Left hindlimb (tissue), 1 donor: ENCODE data around the gene PDHA1.

Experiments
- DNase-seq: peaks from one replicate; pipeline ENCODE4 v3.0.0-alpha.2; 2018

Gene PDHA1

DNA sequence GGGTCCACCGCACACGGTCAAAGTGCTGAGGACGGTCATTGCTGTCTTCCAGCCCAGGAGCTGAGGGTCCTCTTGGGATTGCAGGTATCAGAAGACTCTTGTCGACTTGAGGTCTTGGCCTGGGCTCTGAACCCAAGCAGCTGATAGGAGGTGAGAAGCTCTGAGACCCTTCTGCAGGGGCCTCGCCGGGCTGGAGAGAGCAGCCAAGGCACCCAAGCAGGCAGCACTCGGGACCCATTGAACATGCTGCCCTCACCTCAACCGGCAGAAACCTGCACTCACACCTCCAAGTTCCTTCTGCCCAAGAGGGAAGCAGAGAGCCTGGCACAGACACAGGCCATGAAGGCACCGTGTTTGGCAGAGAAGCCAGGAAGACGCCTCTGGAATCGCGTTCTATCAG, 34.1 kb downstream of the PDHA1 start:
- no peak for DNase-seq

DNA sequence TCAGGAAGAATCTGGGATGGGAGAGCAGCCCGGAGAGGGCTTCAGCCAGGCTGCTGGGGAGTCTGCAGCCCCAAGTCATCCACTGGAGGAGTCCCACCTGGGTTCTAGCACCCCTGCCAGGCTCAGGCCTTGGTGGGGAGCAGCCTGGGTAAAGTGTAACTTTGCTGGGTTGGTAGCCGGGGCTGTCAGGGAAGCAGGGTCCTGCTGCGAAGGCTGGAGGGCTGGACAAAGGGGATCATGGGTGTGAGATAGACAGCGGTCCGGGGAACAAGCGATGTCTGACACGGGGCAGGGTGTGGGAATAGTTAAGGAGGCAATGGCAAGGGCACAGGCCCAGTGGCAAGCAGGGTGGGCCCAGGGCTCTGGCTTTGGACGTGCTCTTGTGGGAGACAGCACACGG, 37.6 kb downstream of the PDHA1 start:
- DNase-seq: no peak

DNA sequence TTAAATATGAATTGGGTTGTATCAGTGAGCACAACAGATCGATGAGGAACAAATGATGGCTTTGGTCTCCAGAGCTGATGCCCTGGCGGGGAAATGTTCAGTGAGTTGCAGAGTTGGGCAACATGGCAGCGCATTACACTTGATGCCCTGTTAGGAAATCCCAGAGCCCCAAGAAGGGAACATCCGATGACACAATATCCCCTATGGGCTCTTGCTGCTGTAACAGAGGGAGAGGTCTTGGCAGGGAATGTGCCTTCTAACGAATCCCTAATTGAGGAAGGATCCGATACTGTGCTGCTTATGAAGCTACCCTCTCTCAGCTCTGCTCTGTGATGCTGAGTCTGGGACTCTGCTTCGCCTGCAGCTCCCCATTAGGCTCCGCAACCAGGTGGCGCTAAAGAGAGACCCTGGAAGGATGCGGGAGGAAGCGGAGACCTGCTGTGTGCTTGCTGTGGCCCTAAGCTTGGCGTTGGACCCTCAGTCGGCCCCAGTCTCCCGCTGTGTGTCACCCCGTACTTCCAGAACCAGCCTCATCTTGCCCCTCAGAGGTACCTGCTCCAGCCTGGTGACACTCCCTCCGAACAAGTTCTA, 38.9 kb downstream of the PDHA1 start:
- DNase-seq: peak; percentile 41

DNA sequence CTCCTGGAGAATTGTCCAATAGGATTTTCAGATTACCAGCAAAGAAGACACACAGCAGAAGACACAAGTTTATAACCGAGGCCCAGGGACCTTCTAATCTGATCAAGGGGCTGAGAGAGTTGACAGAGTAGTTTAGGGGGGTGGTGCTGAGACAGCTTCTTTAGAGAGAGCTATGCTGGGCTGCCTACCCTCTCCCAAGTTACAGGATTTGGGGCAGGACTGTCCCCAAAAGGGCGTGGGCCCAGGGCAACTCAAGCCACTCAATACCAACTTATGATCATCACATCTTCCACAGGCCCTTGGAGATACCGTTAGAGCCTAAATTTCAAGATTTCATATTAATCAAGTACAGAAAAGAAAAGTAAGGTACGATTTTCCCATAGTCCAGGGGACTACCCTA, 43.0 kb downstream of the PDHA1 start:
- no peak for DNase-seq

DNA sequence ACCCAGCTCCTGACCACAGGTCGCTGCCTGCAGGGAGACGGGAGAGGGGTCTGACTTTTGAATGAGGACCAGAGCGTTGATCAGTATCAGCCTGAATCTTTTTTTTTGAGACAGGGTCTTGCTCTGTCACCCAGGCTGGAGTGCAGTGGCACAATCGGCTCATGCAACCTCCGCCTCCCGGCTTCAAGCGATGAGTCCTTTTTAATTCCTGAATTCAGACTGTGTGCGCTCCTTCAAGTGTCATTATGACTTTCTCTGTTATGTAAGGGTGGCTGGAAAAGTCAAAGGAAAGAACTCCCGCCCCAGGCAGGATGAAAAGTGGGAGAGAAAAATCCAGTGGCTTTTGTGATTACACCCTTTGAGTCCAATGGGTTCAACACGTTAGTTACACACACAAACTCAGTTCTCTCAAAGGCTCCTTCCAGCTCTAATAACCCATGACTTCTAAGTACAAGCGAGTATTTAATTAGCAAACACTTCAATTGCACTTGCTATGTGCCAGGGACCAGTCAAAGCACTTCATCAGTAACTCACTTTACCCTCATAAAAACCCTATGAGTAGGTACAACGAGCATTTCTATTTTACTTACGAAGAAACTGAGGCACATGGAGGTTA, 44.4 kb downstream of the PDHA1 start:
- no peak for DNase-seq

DNA sequence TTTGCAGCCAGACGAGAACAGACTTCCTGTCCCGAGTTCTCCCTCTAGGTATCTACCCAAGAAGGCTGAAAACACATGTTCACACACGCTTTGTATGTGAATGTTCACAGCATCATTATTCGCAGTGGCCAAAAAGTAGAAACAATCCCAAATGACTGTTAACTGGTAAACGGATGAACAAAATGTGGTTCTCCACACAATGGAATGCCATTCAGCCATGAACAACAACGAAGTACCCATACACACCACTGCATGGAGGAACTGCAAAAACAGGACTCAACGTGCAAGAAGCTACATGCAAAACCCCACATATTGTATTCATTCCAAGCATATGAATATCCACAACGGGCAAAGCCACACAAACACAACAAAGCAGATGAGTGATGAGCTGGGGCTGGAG, 45.0 kb downstream of the PDHA1 start:
- no peak for DNase-seq

DNA sequence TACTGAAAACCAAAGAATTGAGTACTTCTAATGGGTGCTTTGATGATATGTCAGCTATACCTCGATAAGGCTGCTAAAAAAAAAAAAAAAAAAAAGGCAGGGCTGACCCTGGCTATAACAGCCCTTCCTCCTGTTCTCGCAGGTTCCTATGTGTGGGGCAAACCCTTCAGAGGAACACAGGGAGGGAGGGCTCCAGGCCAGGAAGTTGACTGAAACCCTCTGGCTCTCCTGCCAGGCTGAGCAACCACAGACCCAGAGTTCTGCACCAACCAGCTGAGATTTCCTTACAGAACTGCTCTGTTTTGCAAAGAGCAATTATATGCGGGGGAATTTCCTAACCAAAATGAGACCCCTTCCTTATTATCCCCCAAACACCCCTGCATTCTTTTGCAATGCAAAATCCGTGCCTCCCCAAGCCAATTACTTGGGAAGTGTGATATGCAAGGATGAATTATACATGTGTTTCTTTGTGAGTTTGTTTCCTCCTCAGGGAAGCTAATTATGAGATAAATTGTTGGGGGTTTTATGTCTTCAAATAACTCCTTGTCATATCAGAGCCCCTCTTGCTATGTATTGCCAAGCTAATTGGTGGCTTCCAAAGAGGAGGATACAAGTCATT, 45.6 kb downstream of the PDHA1 start:
- DNase-seq: no peak

DNA sequence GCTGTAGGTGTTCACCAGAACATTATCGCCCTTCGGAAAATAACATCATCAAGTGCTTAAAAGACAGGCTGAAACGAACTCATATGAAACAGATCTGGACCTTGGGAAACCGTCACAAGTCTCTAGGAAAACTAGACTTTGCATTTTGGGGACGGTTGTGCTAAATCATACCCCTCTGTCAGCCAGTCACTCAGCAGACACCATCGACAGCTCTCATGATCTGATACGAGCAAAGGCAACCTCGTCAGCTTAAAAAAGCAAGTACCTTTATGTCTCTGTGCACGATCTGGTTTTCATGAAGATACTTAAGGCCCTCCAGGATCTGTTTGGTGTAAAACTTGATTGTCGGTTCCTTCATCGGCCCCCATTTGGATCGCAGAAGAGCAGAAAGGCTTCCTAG, 48.4 kb downstream of the PDHA1 start:
- DNase-seq: no peak

DNA sequence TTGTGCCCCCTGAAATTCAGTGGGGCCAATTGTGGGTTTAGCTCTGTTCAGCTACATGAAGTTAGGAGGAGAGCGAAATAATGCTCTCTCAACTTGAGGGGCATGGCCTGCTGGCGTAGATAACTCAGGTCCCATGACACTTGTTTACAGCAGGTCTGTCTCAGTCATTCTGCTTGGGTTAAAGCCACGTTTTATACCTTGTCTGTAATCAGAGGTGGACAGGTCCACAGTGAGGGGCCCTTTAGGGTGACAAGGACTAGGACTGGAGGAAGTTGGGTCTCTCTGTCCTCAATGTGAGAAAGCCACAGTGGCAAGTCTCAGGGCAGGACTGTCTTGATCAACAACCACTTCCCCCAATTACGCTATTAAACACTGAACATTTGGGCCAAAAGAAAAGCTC, 49.0 kb downstream of the PDHA1 start:
- DNase-seq: no peak

DNA sequence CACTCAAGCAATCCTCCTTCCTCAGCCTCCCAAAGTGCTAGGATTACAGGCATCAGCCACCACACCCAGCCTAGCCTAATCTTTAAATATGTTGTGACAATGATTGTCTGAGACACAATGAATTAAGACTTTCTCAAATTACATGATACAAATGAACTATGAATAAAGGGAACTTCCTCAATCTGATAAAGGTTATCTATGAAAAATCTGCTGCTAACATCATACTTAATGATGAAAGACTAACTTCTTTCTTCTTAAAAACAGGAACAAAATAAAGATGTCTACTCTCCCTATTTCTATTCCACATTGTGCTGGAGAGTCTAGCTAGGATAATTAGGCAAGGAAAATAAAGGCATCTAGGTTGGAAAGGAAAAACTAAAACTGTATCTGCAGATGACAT, 60.0 kb downstream of the PDHA1 start:
- no peak for DNase-seq

DNA sequence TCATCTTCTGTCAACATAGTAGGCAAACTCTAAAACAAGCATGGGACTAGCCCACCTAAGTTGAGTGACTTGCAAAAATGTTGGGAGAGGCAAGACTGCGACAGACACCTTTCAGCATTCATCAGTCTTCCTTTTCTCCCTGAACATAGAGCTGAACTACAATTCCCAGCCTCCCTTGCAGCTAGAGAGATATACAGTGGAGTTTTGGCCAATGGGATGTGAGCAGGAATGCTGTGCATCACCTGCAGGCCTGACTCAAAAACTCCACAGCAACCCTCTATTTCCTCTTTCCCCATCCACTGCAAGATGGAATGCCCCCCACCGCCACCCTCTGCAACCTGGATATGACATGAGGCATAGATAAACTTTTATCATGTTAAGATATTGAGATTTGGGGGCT, 66.5 kb downstream of the PDHA1 start:
- no peak for DNase-seq
